GM19099 (cell line): ENCODE results near the gene RAB8A.

Source experiments
- POLR2A ChIP-seq: IDR thresholded peaks from 3 replicates; pipeline ENCODE4 v1.6.1; 2011; ENCODE audit warnings: low read depth; ENCODE audit not compliant: insufficient read length; ENCODE audit errors: extremely low read depth

Gene RAB8A

DNA sequence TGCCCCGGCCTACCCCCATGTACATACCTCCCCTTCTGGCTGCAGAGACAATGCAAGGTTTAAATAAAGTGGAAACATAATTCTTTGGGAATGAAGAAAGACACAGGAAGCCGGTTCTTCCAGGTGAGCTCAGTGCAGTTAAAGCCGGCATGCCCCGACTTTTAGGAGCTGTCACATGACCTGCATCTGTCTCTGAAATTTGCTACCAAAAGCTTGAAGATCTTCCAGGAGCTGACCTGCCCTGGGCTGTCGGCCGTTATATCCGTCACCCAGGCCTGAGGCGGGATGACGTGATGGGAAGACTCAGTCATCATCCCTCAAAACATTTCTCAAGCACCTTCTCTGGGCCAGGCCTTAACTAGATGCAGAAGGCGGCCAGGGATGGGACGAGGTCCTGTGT is 10.3 kb downstream of the RAB8A start:
- TF ChIP-seq POLR2A, result no peak

DNA sequence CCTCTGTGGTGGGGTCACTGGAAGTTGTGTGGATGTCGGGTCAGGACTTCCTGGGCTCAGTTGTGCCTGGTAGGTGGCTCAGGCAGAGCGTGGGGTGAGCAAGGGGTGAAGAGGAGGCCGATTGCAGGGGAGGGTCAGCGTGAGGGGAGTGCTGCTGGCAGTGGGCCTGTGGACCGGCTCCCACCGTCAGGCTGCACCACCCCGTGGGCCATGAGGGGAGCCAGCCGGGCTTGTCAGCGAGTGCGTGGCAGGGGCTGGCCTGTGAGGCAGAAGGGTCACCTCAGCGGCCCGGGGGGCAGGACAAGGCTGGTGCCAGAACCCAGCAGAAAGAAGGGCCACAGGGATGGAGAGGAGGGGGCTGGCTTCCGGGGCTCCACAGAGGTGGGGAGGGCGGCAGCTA is 13.3 kb downstream of the RAB8A start:
- TF ChIP-seq POLR2A, result no peak

DNA sequence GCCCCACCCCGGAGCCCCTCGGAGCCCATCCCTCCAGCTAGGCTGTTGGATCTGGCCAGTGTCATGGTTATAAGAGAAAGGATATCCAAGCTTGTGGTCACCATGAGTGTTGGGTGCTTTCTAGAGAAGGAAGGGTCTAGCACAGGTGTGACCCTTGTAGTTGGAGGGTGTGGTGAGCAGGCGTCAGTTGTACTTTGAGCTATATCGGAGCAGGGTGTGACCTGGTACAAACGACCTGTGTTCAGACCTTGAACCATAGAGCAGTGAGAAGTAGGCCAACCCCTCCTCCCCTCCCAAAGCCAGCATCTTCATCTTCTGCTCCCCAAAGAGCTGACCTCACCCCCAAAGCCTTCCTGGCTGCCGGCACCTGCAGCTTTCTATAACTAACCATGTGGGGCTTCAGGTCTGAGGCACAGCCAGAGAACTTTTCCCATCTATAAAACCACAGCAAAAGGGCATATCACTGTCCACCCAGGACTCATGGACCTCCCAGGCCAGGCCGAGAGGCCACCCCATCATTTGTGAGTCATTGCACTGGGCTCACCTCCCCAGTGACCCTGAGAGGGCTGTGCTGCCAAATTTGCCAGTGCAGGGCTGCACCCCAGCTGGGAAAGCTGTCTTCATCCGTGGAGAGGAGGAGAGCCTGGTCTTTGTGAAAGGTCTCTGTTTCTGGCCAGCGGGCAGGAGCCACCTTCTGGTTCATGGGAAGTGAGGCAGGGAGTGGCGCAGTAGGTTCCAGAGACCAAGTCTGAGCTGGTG is 14.2 kb downstream of the RAB8A start:
- TF ChIP-seq POLR2A, result no peak

DNA sequence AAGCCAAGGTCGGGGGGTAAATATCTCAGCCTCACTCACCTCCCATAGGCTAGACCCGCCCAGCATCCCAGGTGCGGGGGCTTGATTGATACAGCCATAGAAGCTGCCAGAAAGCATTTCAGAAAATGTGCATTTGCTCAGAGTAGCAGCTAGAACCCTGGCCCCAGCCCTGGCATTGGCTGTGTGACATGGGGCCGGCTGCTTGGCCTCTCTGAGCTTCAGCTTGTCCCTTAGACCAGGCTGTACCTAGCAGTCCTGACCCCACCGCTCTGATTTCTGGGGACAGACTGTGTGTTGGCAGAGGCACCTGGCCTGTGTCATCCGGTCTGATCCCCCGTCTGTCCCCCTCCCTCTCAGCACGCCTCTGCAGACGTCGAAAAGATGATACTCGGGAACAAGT is 15.4 kb downstream of the RAB8A start:
- no peak for TF ChIP-seq POLR2A

DNA sequence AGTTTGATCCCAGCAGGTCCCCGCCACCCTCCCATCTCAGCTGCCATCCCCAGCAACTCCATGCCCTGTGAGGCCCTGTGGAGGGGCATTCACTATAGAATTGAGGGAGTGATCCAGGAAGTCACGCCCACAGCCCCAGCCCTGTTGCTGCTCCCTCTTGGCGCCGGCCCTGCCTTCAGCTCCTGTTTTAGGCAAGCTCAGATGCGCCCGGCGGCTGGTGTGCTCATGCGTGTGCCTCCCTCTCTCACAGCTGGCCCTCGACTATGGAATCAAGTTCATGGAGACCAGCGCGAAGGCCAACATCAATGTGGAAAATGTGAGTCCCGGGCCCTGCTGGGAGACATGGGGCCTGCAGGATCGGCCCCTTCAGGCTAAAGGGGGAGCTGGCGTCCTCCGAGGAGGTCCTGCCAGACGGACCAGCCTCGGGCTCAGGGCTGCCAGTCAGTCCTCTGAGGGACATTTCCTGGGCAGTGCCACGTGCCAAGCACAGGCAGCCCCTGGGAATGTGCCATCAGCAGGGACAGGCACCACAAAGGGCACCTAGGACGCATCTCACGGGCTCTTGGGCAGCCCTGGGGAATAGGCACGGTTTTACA is 16.2 kb downstream of the RAB8A start:
- no peak for TF ChIP-seq POLR2A

DNA sequence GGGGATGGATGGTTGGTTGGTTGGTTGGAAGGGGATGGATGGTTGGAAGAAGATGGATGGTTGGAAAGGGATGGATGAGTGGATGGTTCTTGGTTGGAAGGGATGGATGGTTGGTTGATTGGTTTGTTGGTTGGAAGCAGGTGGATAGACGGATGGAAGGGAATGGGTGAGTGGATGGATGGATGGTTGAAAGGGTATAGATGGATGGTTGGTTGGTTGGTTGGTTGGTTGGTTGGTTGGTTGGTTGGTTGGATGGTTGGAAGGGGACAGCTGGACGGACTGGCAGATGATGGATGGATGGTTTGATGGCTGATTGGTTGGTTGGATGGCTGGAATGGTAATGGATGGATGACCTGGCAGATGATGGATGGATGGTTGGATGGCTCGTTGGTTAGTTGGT is 20.0 kb downstream of the RAB8A start:
- no peak for TF ChIP-seq POLR2A

DNA sequence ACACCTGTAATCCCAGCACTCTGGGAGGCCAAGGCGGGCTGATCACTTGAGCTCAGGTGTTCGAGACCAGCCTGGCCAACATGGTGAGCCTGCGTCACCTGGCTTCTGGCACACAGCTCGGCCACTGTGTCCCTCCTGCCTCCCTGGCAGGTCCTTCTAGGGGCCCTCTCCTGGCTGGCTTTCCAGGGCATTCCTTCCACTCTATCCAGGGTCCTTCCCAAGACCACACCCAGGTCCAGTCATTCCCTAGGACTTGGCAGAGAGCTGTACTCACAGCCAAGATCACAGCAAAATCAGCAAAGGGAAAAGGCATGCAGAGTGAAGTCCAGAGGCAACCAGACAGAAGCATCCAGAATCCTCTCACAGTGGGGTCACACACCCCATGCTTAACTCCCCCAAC is 22.1 kb downstream of the RAB8A start:
- no peak for TF ChIP-seq POLR2A

DNA sequence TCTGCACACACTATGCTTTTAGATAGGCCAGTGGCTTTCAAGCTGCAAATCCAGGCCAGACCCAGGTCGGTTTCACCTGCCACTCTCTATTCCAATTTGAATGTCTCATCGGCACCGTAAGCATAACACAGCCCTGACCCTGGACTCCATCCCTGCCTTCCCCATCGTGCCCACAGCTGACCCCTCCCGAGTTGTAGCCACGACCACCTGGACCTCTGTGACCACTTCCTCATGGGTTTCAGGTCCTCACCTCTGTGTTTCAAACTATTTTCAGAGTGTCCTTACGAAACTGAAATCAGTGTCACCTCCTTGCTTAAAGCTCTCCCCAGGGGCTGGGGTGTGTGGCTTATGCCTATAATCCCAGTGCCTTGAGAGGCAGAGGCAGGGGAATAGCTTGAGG is 22.8 kb downstream of the RAB8A start:
- no peak for TF ChIP-seq POLR2A

DNA sequence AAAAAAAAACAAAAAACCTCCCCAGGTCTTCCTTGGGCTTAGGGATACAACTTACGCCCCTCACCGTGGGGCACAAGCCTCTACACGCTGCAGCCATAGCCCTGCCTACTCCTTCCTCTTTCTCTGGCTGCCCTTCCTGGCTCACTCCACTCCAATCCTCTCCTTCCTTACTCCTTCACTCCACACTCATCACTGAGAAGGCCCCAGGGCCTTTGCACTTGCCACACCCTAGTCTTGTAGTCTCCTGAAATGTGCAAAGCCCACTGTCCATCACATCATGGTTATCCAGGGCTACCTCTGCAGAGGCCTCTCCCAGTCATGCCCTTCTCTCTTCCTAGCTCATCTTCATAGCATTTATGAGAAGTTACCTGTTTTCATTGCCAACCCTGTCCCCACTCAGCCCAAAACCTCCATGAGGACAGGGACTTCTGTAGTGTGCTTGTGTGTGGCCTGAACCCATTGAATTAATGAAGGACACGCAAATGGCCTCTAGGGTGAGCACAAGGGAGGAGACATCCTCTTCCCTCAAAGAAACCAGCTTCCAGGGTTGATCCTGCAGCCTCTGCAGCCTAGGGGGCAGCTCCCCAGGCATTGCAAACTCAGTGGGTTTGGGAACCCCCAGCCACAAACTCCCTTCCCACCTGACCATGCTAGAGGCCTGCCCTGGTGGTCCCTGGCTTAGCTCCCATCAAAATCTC is 23.9 kb downstream of the RAB8A start:
- TF ChIP-seq POLR2A, result no peak

DNA sequence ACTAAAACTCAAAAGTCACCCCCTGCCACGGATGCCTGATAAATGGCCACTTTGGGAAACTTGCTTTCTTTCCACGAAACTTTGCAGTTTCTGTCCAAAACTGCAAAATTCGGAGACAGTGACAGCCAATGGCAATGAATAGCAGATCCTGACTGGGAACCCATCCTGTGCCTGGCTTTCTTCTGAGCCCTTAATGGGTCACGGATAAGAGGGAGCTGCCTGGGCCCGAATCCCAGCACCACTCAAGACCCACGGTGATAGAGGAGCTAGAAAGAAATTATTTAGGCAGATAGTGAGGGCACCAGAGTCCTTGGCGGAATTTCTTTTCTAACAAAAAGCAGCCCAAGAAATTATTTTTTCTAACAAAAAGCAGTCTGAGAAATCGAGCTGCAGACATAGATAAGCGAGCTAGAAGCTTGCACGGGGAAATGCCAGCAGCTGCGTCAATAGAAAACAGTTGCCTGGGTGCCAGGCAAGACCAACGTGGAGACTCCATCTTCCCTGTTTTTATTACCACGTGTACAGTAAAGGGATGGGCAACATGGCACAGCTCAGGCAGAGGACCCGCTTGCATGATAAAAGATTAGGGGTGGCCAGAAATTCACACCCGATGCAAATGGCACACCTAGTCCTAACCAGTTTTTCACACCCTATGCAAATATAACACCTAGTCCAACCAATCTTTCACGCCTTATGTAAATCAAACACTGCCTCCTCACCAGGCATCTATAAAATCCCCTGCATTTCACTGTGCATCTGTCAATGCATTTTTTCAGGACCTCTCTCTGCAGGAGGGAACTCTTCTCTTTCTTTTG is 24.7 kb downstream of the RAB8A start:
- TF ChIP-seq POLR2A, result no peak

DNA sequence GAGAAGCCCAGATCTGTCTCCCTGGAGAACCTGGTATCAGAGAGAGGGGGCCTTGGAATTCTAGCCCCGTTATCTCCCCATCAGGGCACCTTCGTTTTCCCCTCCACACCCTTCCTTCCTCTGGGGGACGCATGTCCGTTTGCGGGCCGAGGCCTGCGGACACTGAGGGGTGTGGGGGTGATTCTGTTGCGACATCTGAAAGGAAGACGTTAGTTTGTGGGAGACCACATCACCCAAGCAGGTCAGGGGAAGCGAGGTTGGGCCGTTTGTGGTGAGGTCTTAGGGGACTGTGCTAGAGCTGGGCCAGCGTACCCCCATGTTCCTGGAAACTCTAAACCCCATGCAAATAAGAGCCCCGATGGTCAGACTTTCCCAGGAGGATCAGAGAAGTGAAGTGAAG is 28.1 kb downstream of the RAB8A start:
- TF ChIP-seq POLR2A, result no peak

DNA sequence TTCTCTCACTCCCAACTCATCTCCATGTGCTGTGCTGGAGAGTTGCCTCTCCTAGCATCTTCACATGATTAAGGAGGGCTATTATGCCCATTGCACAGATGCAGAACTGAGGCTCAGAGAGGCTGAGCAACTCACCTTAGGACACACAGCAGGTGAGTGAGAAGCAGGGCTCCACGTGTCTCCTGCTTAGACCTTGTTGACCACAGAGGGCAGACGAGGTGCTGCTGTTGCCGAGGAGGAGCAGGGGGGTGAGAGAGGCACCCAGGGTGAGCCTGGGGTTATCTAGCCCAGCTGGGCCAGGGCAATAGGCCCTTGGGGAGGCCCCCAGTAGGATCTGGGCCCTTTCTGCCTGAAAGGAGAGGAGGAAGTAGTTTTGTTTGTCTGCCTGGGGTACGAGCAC is 29.4 kb downstream of the RAB8A start:
- no peak for TF ChIP-seq POLR2A

DNA sequence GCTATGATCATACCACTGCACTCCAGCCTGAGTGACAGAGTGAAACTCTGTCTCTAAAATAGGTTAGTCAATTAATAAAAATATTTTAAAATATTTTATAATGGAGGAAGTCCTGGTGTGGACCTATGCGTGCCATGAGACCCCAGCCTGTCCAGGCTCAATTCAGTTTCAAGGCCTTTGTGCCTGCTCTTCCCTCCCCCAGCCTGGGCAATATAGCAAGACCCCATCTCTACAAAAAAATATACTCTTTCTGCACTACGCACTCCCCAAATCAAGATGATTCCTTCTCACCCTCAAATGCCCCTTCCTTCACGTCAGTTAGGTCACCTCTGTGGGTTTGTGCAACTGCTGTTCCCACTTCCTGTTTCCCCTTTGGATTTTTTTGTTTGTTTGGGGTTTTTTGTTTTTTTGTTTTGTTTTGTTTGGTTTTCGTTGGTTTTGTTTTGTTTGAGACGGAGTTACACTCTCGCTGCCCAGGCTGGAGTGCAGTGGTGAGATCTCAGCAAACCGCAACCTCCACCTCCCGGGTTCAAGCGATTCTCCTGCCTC is 30.4 kb downstream of the RAB8A start:
- no peak for TF ChIP-seq POLR2A

DNA sequence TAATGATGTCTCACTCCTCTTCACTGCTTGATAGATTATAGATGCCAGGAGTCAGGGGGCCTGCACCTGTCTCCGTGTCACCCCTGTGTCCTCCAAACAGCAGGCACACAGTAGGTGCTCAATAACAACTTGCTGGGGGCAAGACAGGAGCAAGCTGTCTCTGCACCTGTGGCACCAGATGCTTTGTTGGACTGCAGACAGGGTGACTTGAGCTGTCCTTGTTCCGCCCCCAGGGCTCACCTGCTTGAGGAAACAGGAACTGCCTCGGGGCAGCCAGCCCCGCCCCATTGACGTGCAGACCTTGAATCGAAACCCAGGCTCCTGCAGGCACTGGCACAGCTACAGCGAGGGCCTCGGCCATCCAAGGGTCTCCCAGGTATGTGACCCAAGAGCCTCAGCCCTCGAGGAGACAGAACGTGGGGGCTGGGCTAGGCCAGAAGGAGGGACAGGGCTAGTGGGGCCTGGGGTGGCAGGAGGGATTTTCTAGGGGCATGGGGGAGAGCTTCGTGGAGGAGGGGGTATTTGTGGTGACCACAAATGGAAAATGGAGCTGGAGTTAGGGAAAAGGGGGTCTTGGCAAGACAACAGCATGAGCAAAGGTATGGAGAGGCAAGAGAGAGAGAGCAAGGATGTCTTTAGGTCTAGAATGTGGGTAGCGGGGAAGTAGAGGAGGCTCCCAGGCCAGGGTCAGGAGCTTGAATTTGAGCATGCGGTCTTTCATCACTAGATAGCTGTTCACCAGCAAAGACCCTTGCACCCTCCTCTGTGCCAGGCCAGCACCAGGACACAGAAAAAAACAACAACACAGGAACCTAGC is 31.9 kb downstream of the RAB8A start, which contains the start of gene HSH2D:
Gene HSH2D (plus strand): TSS at position 287 of the 817 bp plus-strand sequence. CDS start 5,066 bp downstream, outside the sequence.
- TF ChIP-seq POLR2A, result peak; percentile 92
